NCI-H345 (cell line): Measurements from ENCODE around the gene UBAP2.
A peak's percentile ranks its signal among the peaks of the same experiment; 100 is the strongest.

Experiments
- DNase-seq: peaks from one replicate; lab custom pipeline; 2025; lab: John Stamatoyannopoulos, UW

The UBAP2 gene

GRCh38 chr9:34048727-34049629 lies at the start of gene UBAP2:
Gene UBAP2, minus strand, starts transcription at chr9:34048887. Its CDS starts 31,739 bp downstream, at chr9:34017148.
- DNase-seq, result peak; percentile 97

GRCh38 chr9:34098307-34098706 lies 49.6 kb upstream of the UBAP2 start:
- DNase-seq, result no peak

- no peak for DNase-seq
These were observed 49.2 kb upstream of the UBAP2 start for GRCh38 chr9:34097865-34098264.

- DNase-seq, result no peak
These were observed 48.1 kb upstream of the UBAP2 start for GRCh38 chr9:34096751-34097150.

GRCh38 chr9:34093578-34093977 lies 44.9 kb upstream of the UBAP2 start:
- DNase-seq, result no peak

GRCh38 chr9:34089311-34089710 lies 40.6 kb upstream of the UBAP2 start:
- no peak for DNase-seq

GRCh38 chr9:34087370-34087769 lies 38.7 kb upstream of the UBAP2 start:
- no peak for DNase-seq

GRCh38 chr9:34086864-34087263 lies 38.2 kb upstream of the UBAP2 start:
- DNase-seq, result no peak

- no peak for DNase-seq
These were observed 37.2 kb upstream of the UBAP2 start for GRCh38 chr9:34085581-34086500.

- DNase-seq, result no peak
These were observed 35.9 kb upstream of the UBAP2 start for GRCh38 chr9:34084562-34084961.

- no peak for DNase-seq
These were observed 30.5 kb upstream of the UBAP2 start for GRCh38 chr9:34079181-34079580.

- no peak for DNase-seq
These were observed 24.3 kb upstream of the UBAP2 start for GRCh38 chr9:34072868-34073590.

- no peak for DNase-seq
These were observed 23.7 kb upstream of the UBAP2 start for GRCh38 chr9:34072410-34072809.

GRCh38 chr9:34070606-34071324 lies 22.1 kb upstream of the UBAP2 start:
- DNase-seq, result no peak

- DNase-seq, result no peak
These were observed 21.1 kb upstream of the UBAP2 start for GRCh38 chr9:34069831-34070230.

- DNase-seq, result no peak
These were observed 16.9 kb upstream of the UBAP2 start for GRCh38 chr9:34065541-34065940.

GRCh38 chr9:34059954-34060353 lies 11.3 kb upstream of the UBAP2 start:
- no peak for DNase-seq

- no peak for DNase-seq
These were observed 10.6 kb upstream of the UBAP2 start for GRCh38 chr9:34059281-34059680.

GRCh38 chr9:34049630-34050384 lies 1.1 kb upstream of the UBAP2 start:
- no peak for DNase-seq

GRCh38 chr9:34047864-34048726 lies 592 bp downstream of the UBAP2 start:
- DNase-seq, result peak; percentile 31
